Measurements from ENCODE around the gene KIAA0930. TPM values are rescaled to one million over a fixed set of nuclear protein-coding genes. Genes with fewer than 3 reads are reported as not detected.
A peak's percentile ranks its signal among the peaks of the same experiment; 100 is the strongest.
"Not testable (repeated sequence)": the region's sequence is repeated elsewhere in the genome, so short reads cannot be mapped to it uniquely, and the experiment has no call there.

The KIAA0930 gene
- 10 to 100 TPM; 16.6 to 19.5 TPM for total RNA-seq

- Mint-ChIP-seq H3K4me3 (peak within 1 kb of the TSS; percentile 87), H3K27ac (peak within 1 kb of the TSS; percentile 53), H3K27me3 (ENCODE audit: low read depth) (no peaks in the 10 kb centered on the region), H3K4me1 (ENCODE audit: low read depth) (peaks cover 28% of the 10 kb centered on the region), H3K36me3 (ENCODE audit: low read depth) (peaks cover 3% of the 10 kb centered on the region), H3K9me3 (no peaks in the 10 kb centered on the region)
- CTCF ChIA-PET = interaction anchor here (0.5 to 0.6 kb wide), 2 partner anchors 10 to 315 kb away, joined by 4 read pairs; no protein-coding TSS in a partner anchor
- peak; percentile 82 for DNase-seq
- intact Hi-C loops (cut with micrococcal nuclease) = loop anchor here (1.0 to 10.0 kb wide), 3 partner anchors 68 to 136 kb away; partner anchors contain the start of genes FAM118A and NUP50
Measured at GRCh38 chr22:45240810-45241631, at the start of gene KIAA0930. Gene KIAA0930, minus strand, starts transcription at chr22:45240894. Its CDS starts 191 bp downstream, at chr22:45240703.

GRCh38 chr22:45286854-45287551, 46.3 kb upstream of the KIAA0930 start:
- intact Hi-C loops (cut with micrococcal nuclease) = no loop called here
- Mint-ChIP-seq H3K27ac (no peak overlapping the region), H3K27me3 (ENCODE audit: low read depth) (peaks cover 2% of the 10 kb centered on the region), H3K4me1 (ENCODE audit: low read depth) (no peaks in the 10 kb centered on the region), H3K4me3 (no peak overlapping the region), H3K9me3 (no peaks in the 10 kb centered on the region), H3K36me3 (ENCODE audit: low read depth) (no peaks in the 10 kb centered on the region)
- CTCF ChIA-PET = interaction anchor here (0.6 kb wide), 1 partner anchor 20 kb away, joined by 3 read pairs; no protein-coding TSS in a partner anchor
- no peak for DNase-seq

GRCh38 chr22:45285263-45286058, 44.8 kb upstream of the KIAA0930 start:
- Mint-ChIP-seq H3K27ac (no peak overlapping the region), H3K4me3 (no peak overlapping the region), H3K4me1 (ENCODE audit: low read depth) (peaks cover 4% of the 10 kb centered on the region), H3K9me3 (no peaks in the 10 kb centered on the region), H3K27me3 (ENCODE audit: low read depth) (peaks cover 2% of the 10 kb centered on the region), H3K36me3 (ENCODE audit: low read depth) (no peaks in the 10 kb centered on the region)
- peak; percentile 30 for DNase-seq
- CTCF ChIA-PET = no interaction called here
- intact Hi-C loops (cut with micrococcal nuclease) = no loop called here

- Mint-ChIP-seq H3K27ac (no peak within 1 kb of the TSS), H3K4me1 (ENCODE audit: low read depth) (peaks cover 10% of the 10 kb centered on the region), H3K36me3 (ENCODE audit: low read depth) (no peaks in the 10 kb centered on the region), H3K4me3 (peak within 1 kb of the TSS; percentile 38), H3K27me3 (ENCODE audit: low read depth) (peaks cover 2% of the 10 kb centered on the region), H3K9me3 (no peaks in the 10 kb centered on the region)
- DNase-seq = peak; percentile 62
- CTCF ChIA-PET = no interaction called here
- intact Hi-C loops (cut with micrococcal nuclease) = loop anchor here (5.0 kb wide), 1 partner anchor 33 kb away; no protein-coding TSS in a partner anchor
Measured at GRCh38 chr22:45284705-45285262, 44.1 kb upstream of the KIAA0930 start, which contains the start of gene UPK3A. Gene UPK3A, plus strand, starts transcription at chr22:45284949. Its CDS starts 65 bp downstream, at chr22:45285014.

GRCh38 chr22:45281010-45281409, 40.3 kb upstream of the KIAA0930 start:
- no peaks in the 10 kb centered on the region for H3K9me3 Mint-ChIP-seq
- peaks cover 13% of the 10 kb centered on the region for H3K4me1 Mint-ChIP-seq (ENCODE audit: low read depth)
- CTCF ChIA-PET = no interaction called here
- H3K27ac Mint-ChIP-seq = no peak overlapping the region
- intact Hi-C loops (cut with micrococcal nuclease) = loop anchor here (5.0 kb wide), 1 partner anchor 36 kb away; no protein-coding TSS in a partner anchor
- DNase-seq = no peak
- no peaks in the 10 kb centered on the region for H3K36me3 Mint-ChIP-seq (ENCODE audit: low read depth)
- H3K27me3 Mint-ChIP-seq (ENCODE audit: low read depth) = peaks cover 2% of the 10 kb centered on the region
- H3K4me3 Mint-ChIP-seq = no peak overlapping the region

GRCh38 chr22:45280587-45280980, 39.9 kb upstream of the KIAA0930 start:
- no peak for DNase-seq
- H3K36me3 Mint-ChIP-seq (ENCODE audit: low read depth) = no peaks in the 10 kb centered on the region
- peaks cover 13% of the 10 kb centered on the region for H3K4me1 Mint-ChIP-seq (ENCODE audit: low read depth)
- CTCF ChIA-PET = no interaction called here
- no peak overlapping the region for H3K4me3 Mint-ChIP-seq
- no peaks in the 10 kb centered on the region for H3K9me3 Mint-ChIP-seq
- intact Hi-C loops (cut with micrococcal nuclease) = loop anchor here (5.0 kb wide), 1 partner anchor 37 kb away; no protein-coding TSS in a partner anchor
- H3K27me3 Mint-ChIP-seq (ENCODE audit: low read depth) = peaks cover 2% of the 10 kb centered on the region
- no peak overlapping the region for H3K27ac Mint-ChIP-seq

GRCh38 chr22:45278125-45278524, 37.4 kb upstream of the KIAA0930 start:
- H3K36me3 Mint-ChIP-seq (ENCODE audit: low read depth) = no peaks in the 10 kb centered on the region
- peaks cover 13% of the 10 kb centered on the region for H3K4me1 Mint-ChIP-seq (ENCODE audit: low read depth)
- no peaks in the 10 kb centered on the region for H3K27me3 Mint-ChIP-seq (ENCODE audit: low read depth)
- H3K9me3 Mint-ChIP-seq = no peaks in the 10 kb centered on the region
- CTCF ChIA-PET = no interaction called here
- intact Hi-C loops (cut with micrococcal nuclease) = no loop called here
- no peak for DNase-seq
- no peak overlapping the region for H3K27ac Mint-ChIP-seq
- no peak overlapping the region for H3K4me3 Mint-ChIP-seq

GRCh38 chr22:45277720-45278119, 37.0 kb upstream of the KIAA0930 start:
- intact Hi-C loops (cut with micrococcal nuclease); DNase-seq; H3K4me3 Mint-ChIP-seq; H3K27ac Mint-ChIP-seq; H3K27me3 Mint-ChIP-seq (ENCODE audit: low read depth); H3K9me3 Mint-ChIP-seq; H3K36me3 Mint-ChIP-seq (ENCODE audit: low read depth); CTCF ChIA-PET: not testable (repeated sequence)
- peaks cover 13% of the 10 kb centered on the region for H3K4me1 Mint-ChIP-seq (ENCODE audit: low read depth)

- H3K36me3 Mint-ChIP-seq (ENCODE audit: low read depth) = no peaks in the 10 kb centered on the region
- CTCF ChIA-PET = no interaction called here
- H3K27me3 Mint-ChIP-seq (ENCODE audit: low read depth) = no peaks in the 10 kb centered on the region
- intact Hi-C loops (cut with micrococcal nuclease) = no loop called here
- H3K4me3 Mint-ChIP-seq = no peak overlapping the region
- H3K27ac Mint-ChIP-seq = no peak overlapping the region
- DNase-seq = no peak
- peaks cover 13% of the 10 kb centered on the region for H3K4me1 Mint-ChIP-seq (ENCODE audit: low read depth)
- H3K9me3 Mint-ChIP-seq = no peaks in the 10 kb centered on the region
Measured at GRCh38 chr22:45276507-45277105, 35.9 kb upstream of the KIAA0930 start.

GRCh38 chr22:45273452-45274075, 32.9 kb upstream of the KIAA0930 start:
- CTCF ChIA-PET = interaction anchor here (0.6 kb wide), 1 partner anchor 113 kb away, joined by 3 read pairs; no protein-coding TSS in a partner anchor
- Mint-ChIP-seq H3K9me3 (no peaks in the 10 kb centered on the region), H3K4me1 (ENCODE audit: low read depth) (peaks cover 6% of the 10 kb centered on the region), H3K4me3 (no peak overlapping the region), H3K36me3 (ENCODE audit: low read depth) (no peaks in the 10 kb centered on the region), H3K27me3 (ENCODE audit: low read depth) (peaks cover 4% of the 10 kb centered on the region), H3K27ac (no peak overlapping the region)
- intact Hi-C loops (cut with micrococcal nuclease) = no loop called here
- no peak for DNase-seq

GRCh38 chr22:45272498-45272897, 31.8 kb upstream of the KIAA0930 start:
- peaks cover 4% of the 10 kb centered on the region for H3K27me3 Mint-ChIP-seq (ENCODE audit: low read depth)
- intact Hi-C loops (cut with micrococcal nuclease) = no loop called here

More at GRCh38 chr22:45272498-45272897, 31.8 kb upstream of the KIAA0930 start:
- Mint-ChIP-seq H3K36me3 (ENCODE audit: low read depth) (no peaks in the 10 kb centered on the region), H3K4me1 (ENCODE audit: low read depth) (peaks cover 6% of the 10 kb centered on the region), H3K9me3 (no peaks in the 10 kb centered on the region), H3K4me3 (no peak overlapping the region), H3K27ac (no peak overlapping the region)
- DNase-seq = no peak
- CTCF ChIA-PET = no interaction called here
